WTC11 (cell line): ENCODE data around the gene TOB1. TPM values are rescaled to one million over a fixed set of nuclear protein-coding genes. Genes with fewer than 3 reads are reported as not detected.

Experiments used
- ATAC-seq: fragments of 200-7000 bp; cut with Tn5 transposase; 2 replicates; pipeline ENCODE4 v1.10.0; 2021; ENCODE audit warnings: mild to moderate bottlenecking, moderate library complexity
- CTCF ChIA-PET: fragments of 300-600 bp; sonication (Branson Sonifier 250); formaldehyde crosslinking; loops from one replicate; lab custom pipeline; 2021; ENCODE audit warnings: antibody characterized with exemption; lab: Charles Lee
- POLR2A ChIA-PET: fragments of 350-600 bp; sonication (Branson Sonifier 250); formaldehyde crosslinking; loops from one replicate; lab custom pipeline; 2021; ENCODE audit warnings: antibody characterized with exemption; lab: Charles Lee
- DNase-seq: peaks from one replicate; pipeline ENCODE4 v3.0.0; 2021; ENCODE audit warnings: low spot score
- H3K27ac Mint-ChIP-seq: 2 replicates; pipeline ENCODE4 v1.8.0; 2021; ENCODE audit warnings: mixed read lengths
- H3K27me3 Mint-ChIP-seq: 2 replicates; pipeline ENCODE4 v1.8.0; 2021; ENCODE audit warnings: low read depth, mild to moderate bottlenecking, moderate library complexity, mixed read lengths
- H3K36me3 Mint-ChIP-seq: 2 replicates; pipeline ENCODE4 v1.8.0; 2021; ENCODE audit warnings: mixed read lengths
- H3K4me1 Mint-ChIP-seq: 2 replicates; pipeline ENCODE4 v1.8.0; 2022; ENCODE audit warnings: mixed read lengths
- H3K4me3 Mint-ChIP-seq: 2 replicates; pipeline ENCODE4 v1.8.0; 2021; ENCODE audit warnings: mild to moderate bottlenecking, moderate library complexity, mixed read lengths
- H3K9me3 Mint-ChIP-seq: 2 replicates; pipeline ENCODE4 v1.8.0; 2021; ENCODE audit warnings: mixed read lengths
- CBFB ChIP-seq: sonication (generic); formaldehyde crosslinking; IDR thresholded peaks from 2 replicates; pipeline ENCODE4 v1.8.1; 2022; ENCODE audit warnings: mild to moderate bottlenecking, low read depth, missing genetic modification reagents
- CREB1 ChIP-seq: sonication (generic); formaldehyde crosslinking; IDR thresholded peaks from 2 replicates; pipeline ENCODE4 v1.8.0; 2023; ENCODE audit warnings: mild to moderate bottlenecking, missing genetic modification reagents
- E2F1 ChIP-seq: sonication (generic); formaldehyde crosslinking; IDR thresholded peaks from 2 replicates; pipeline ENCODE4 v1.8.0; 2022; ENCODE audit warnings: mild to moderate bottlenecking, missing genetic modification reagents
- FOXP1 ChIP-seq: sonication (generic); formaldehyde crosslinking; IDR thresholded peaks from 2 replicates; pipeline ENCODE4 v1.8.0; 2022; ENCODE audit warnings: missing genetic modification reagents, mild to moderate bottlenecking, moderate library complexity, borderline replicate concordance
- FOXP4 ChIP-seq: sonication (generic); formaldehyde crosslinking; IDR thresholded peaks from 2 replicates; pipeline ENCODE4 v1.8.0; 2022; ENCODE audit warnings: mild to moderate bottlenecking, missing genetic modification reagents
- GABPB1 ChIP-seq: sonication (generic); formaldehyde crosslinking; IDR thresholded peaks from 2 replicates; pipeline ENCODE4 v1.8.1; 2023; ENCODE audit warnings: mild to moderate bottlenecking, missing genetic modification reagents
- IRF2 ChIP-seq: sonication (generic); formaldehyde crosslinking; IDR thresholded peaks from 2 replicates; pipeline ENCODE4 v1.8.0; 2022; ENCODE audit warnings: low read depth, missing genetic modification reagents, borderline replicate concordance
- MLX ChIP-seq: sonication (generic); formaldehyde crosslinking; IDR thresholded peaks from 2 replicates; pipeline ENCODE4 v1.8.1; 2023; ENCODE audit warnings: mild to moderate bottlenecking, missing genetic modification reagents, moderate library complexity
- NR1H2 ChIP-seq: sonication (generic); formaldehyde crosslinking; IDR thresholded peaks from 2 replicates; pipeline ENCODE4 v1.9.0; 2021; ENCODE audit warnings: mild to moderate bottlenecking, moderate library complexity, missing genetic modification reagents
- SMAD3 ChIP-seq: sonication (generic); formaldehyde crosslinking; IDR thresholded peaks from 2 replicates; pipeline ENCODE4 v1.8.0; 2022; ENCODE audit warnings: missing genetic modification reagents, mild to moderate bottlenecking, borderline replicate concordance
- SOX15 ChIP-seq: fragments of 250-450 bp; sonication (Bioruptor Pico); IDR thresholded peaks from 2 replicates; pipeline ENCODE4 v1.9.0; 2021; ENCODE audit warnings: mild to moderate bottlenecking
- ZBTB43 ChIP-seq: sonication (generic); formaldehyde crosslinking; IDR thresholded peaks from 2 replicates; pipeline ENCODE4 v1.8.1; 2023; ENCODE audit warnings: mild to moderate bottlenecking, missing genetic modification reagents
- ZNF138 ChIP-seq: sonication (generic); formaldehyde crosslinking; conservative IDR thresholded peaks from 2 replicates; pipeline ENCODE4 v1.8.1; 2022; ENCODE audit warnings: mild to moderate bottlenecking, moderate library complexity, missing genetic modification reagents
- ZNF232 ChIP-seq: sonication (generic); formaldehyde crosslinking; IDR thresholded peaks from 2 replicates; pipeline ENCODE4 v1.8.0; 2022; ENCODE audit warnings: mild to moderate bottlenecking, missing genetic modification reagents
- ZNF317 ChIP-seq: sonication (generic); formaldehyde crosslinking; IDR thresholded peaks from 2 replicates; pipeline ENCODE4 v1.8.1; 2023; ENCODE audit warnings: low read depth, mild to moderate bottlenecking, moderate library complexity, missing genetic modification reagents, borderline replicate concordance
- ZNF416 ChIP-seq: fragments of 250-450 bp; sonication (Bioruptor Pico); IDR thresholded peaks from 2 replicates; pipeline ENCODE4 v1.9.0; 2021; ENCODE audit warnings: mild to moderate bottlenecking, inconsistent platforms
- total RNA-seq: library from RNA; stranded (reverse); gene quantifications from 3 replicates; pipeline ENCODE4 v1.2.3, GENCODE V29; 2021

The TOB1 gene
- total RNA-seq, 1 experiment from 2014 or later, result 36.0 TPM

GRCh38 chr17:50866950-50867362 is 802 bp upstream of the TOB1 start (continued):
- TF ChIP-seq ZBTB43 (CRISPR knock-in tag), result no peak

GRCh38 chr17:50865868-50866260 is 290 bp downstream of the TOB1 start:
- TF ChIP-seq CBFB (CRISPR knock-in tag) (0 out of 2 replicates have a peak, but pooled peaks have one; percentile 4), GABPB1 (no peak), ZNF317 (CRISPR knock-in tag) (0 out of 2 replicates have a peak, but pooled peaks have one; percentile 12), E2F1 (CRISPR knock-in tag) (no peak), NR1H2 (CRISPR knock-in tag) (no peak), IRF2 (CRISPR knock-in tag) (no peak), MLX (CRISPR knock-in tag) (no peak), ZNF232 (no peak), FOXP1 (CRISPR knock-in tag) (0 out of 2 replicates have a peak, but pooled peaks have one; percentile 13)
- TF ChIP-seq, all 79 proteins: peak for 3
- ChIA-PET POLR2A (interaction anchor here (0.5 to 3.3 kb wide), 30 partner anchors 10 to 316 kb away, joined by 3 to 47 read pairs (median 6); partner anchors contain the start of gene SPAG9), CTCF (interaction anchor here (0.6 to 6.0 kb wide), 13 partner anchors 13 to 88 kb away, joined by 3 to 75 read pairs (median 7); no protein-coding TSS in a partner anchor)
- DNase-seq (no peak), ATAC-seq (peak; percentile 0; the same call in 1 of the 2 replicates)
- H3K36me3 Mint-ChIP-seq, result peaks cover 11% of the 10 kb centered on the region
- H3K27me3 Mint-ChIP-seq, result no peaks in the 10 kb centered on the region
- no peak overlapping the region for H3K27ac Mint-ChIP-seq
- no peaks in the 10 kb centered on the region for H3K9me3 Mint-ChIP-seq
- H3K4me3 Mint-ChIP-seq, result peak overlapping the region; percentile 96
- peaks cover 30% of the 10 kb centered on the region for H3K4me1 Mint-ChIP-seq

GRCh38 chr17:50865060-50865867 is 890 bp downstream of the TOB1 start:
- Mint-ChIP-seq H3K36me3 (peaks cover 11% of the 10 kb centered on the region), H3K27me3 (no peaks in the 10 kb centered on the region), H3K4me1 (peaks cover 30% of the 10 kb centered on the region), H3K4me3 (peak overlapping the region; percentile 96)
- TF ChIP-seq ZNF416 (no peak), ZBTB43 (CRISPR knock-in tag) (peak; percentile 33; the same call in 1 of the 2 replicates), E2F1 (CRISPR knock-in tag) (0 out of 2 replicates have a peak, but pooled peaks have one; percentile 47)
- TF ChIP-seq, all 79 proteins: peak for 2
- peak; percentile 73 for DNase-seq
- ChIA-PET CTCF (interaction anchor here (1.5 to 6.0 kb wide), 11 partner anchors 13 to 89 kb away, joined by 4 to 75 read pairs (median 13); no protein-coding TSS in a partner anchor), POLR2A (interaction anchor here (0.5 to 3.3 kb wide), 26 partner anchors 10 to 315 kb away, joined by 3 to 47 read pairs (median 6); no protein-coding TSS in a partner anchor)
- H3K9me3 Mint-ChIP-seq, result no peaks in the 10 kb centered on the region
- peak; percentile 4 for ATAC-seq
- peak overlapping the region; percentile 96 for H3K27ac Mint-ChIP-seq

GRCh38 chr17:50864747-50865059 is 1.5 kb downstream of the TOB1 start:
- POLR2A ChIA-PET, result interaction anchor here (2.1 kb wide), 1 partner anchor 61 kb away, joined by 10 read pairs; no protein-coding TSS in a partner anchor
- no peaks in the 10 kb centered on the region for H3K9me3 Mint-ChIP-seq
- CTCF ChIA-PET, result interaction anchor here (3.3 to 6.0 kb wide), 4 partner anchors 12 to 89 kb away, joined by 25 to 75 read pairs (median 50); no protein-coding TSS in a partner anchor
- no peak for TF ChIP-seq ZNF138
- no peak for TF ChIP-seq FOXP4 (CRISPR knock-in tag)
- TF ChIP-seq CREB1 (CRISPR knock-in tag), result no peak
- no peak for TF ChIP-seq SOX15
- no peak for TF ChIP-seq SMAD3 (CRISPR knock-in tag)

More at GRCh38 chr17:50864747-50865059, 1.5 kb downstream of the TOB1 start:
- H3K4me3 Mint-ChIP-seq, result peak overlapping the region; percentile 96
- peak overlapping the region; percentile 96 for H3K27ac Mint-ChIP-seq
- no peak for DNase-seq
- peaks cover 30% of the 10 kb centered on the region for H3K4me1 Mint-ChIP-seq
- no peaks in the 10 kb centered on the region for H3K27me3 Mint-ChIP-seq
- H3K36me3 Mint-ChIP-seq, result peaks cover 11% of the 10 kb centered on the region
- no peak for ATAC-seq
